Kidney (tissue), 14 donors: ENCODE results near the gene CLIP3. TPM values are rescaled to one million over a fixed set of nuclear protein-coding genes. Genes with fewer than 3 reads are reported as not detected.

Experiments used
- DNase-seq, 5 donors: peaks; one replicate each; pipeline ENCODE4 v3.0.0-alpha.2; 2013 to 2020
- FAIRE-seq: peaks from 2 replicates; lab custom pipeline; 2012; peaks lifted over from hg19 to GRCh38; lab: Jason Lieb, UNC
- H3K27ac ChIP-seq, 2 donors: one replicate each; pipeline ENCODE4 v1.7.0; 2013; ENCODE audit warnings: low read depth in 2 of 2, low read length in 2 of 2, inconsistent platforms in 1 of 2
- H3K27me3 ChIP-seq: one replicate; pipeline ENCODE4 v1.7.1; 2013; ENCODE audit warnings: low read length, inconsistent platforms; ENCODE audit not compliant: control insufficient read depth, insufficient read depth
- H3K36me3 ChIP-seq, 3 donors: one replicate each; pipeline versions ENCODE4 v1.7.0 to v1.7.1; 2013; ENCODE audit warnings: low read length in 3 of 3, control low read depth in 1 of 3, inconsistent platforms in 1 of 3; ENCODE audit not compliant: insufficient read depth in 3 of 3, control insufficient read depth in 2 of 3
- H3K4me1 ChIP-seq, 3 donors: one replicate each; pipeline versions ENCODE4 v1.7.0 to v1.7.1; 2013; ENCODE audit warnings: low read length in 3 of 3, inconsistent platforms in 1 of 3, low read depth in 1 of 3; ENCODE audit not compliant: control insufficient read depth in 2 of 3, insufficient read depth in 2 of 3
- H3K4me3 ChIP-seq, 3 donors: one replicate each; pipeline versions ENCODE4 v1.7.0 to v1.8.1; 2013; ENCODE audit warnings: low read length in 3 of 3, control low read depth in 1 of 3, inconsistent platforms in 1 of 3
- H3K9ac ChIP-seq, 3 donors: one replicate each; pipeline versions ENCODE4 v1.7.0 to v1.7.1; 2013; ENCODE audit warnings: low read length in 3 of 3, control low read depth in 1 of 3, inconsistent platforms in 1 of 3
- H3K9me3 ChIP-seq, 3 donors: one replicate each; pipeline versions ENCODE4 v1.7.0 to v1.7.1; 2013; ENCODE audit warnings: low read length in 3 of 3, control low read depth in 1 of 3, inconsistent platforms in 1 of 3; ENCODE audit not compliant: control insufficient read depth in 2 of 3, insufficient read depth in 1 of 3
- CTCF ChIP-seq: IDR thresholded peaks from 3 replicates; pipeline ENCODE4 v1.5.1; 2012; ENCODE audit warnings: mild to moderate bottlenecking, moderate library complexity, borderline replicate concordance; ENCODE audit not compliant: insufficient read depth; ENCODE audit errors: extremely low read depth
- intact Hi-C: fragments of 100-400 bp; cut with DNase I; formaldehyde crosslinking; loops from one replicate; pipeline ENCODE4 v1.11.1; 2022
- polyA plus RNA-seq: library from polyadenylated mRNA; stranded (reverse); fragments of 350-450 nt; fragmentation: Illumina TruSeq; extraction: RNeasy Lipid Tissue Mini Kit (QIAGEN cat#74804); gene quantifications from one replicate; pipeline ENCODE4 v1.2.3, GENCODE V29; 2014; ENCODE audit warnings: low read depth, low replicate concordance; ENCODE audit not compliant: insufficient read depth
- total RNA-seq: library from RNA; stranded (reverse); fragmentation: NEBNext Ultra II Directional; extraction: Animal tissue kit (Norgen Biotek cat#: 25700); gene quantifications from one replicate; pipeline ENCODE4 v1.2.1, GENCODE V29; 2021
- donor health status: control.
- donor health status: control.
- donor health status: control.
- donor health status: control.
- donor health status: control.
- donor health status: DM: yes; HTN: yes; CAD: no.
- donor health status: Normal renal cell carcinoma (clear cell type).

Gene CLIP3
- total and polyA plus RNA-seq, 2 donors from 2014 or later, result 10.3 to 12.3 TPM

- no peak overlapping the region for H3K27ac ChIP-seq
- no peak for FAIRE-seq
- intact Hi-C loops, result no loop called here
- H3K9me3 ChIP-seq, result no peaks in the 10 kb centered on the region
- H3K27me3 ChIP-seq, result no peaks in the 10 kb centered on the region
- H3K4me3 ChIP-seq, result no peak overlapping the region
- TF ChIP-seq CTCF, result no peak
- no peaks in the 10 kb centered on the region for H3K36me3 ChIP-seq
- H3K4me1 ChIP-seq, result peaks cover 0 to 6% (median 0%) of the 10 kb centered on the region in 3 donors
- no peak overlapping the region for H3K9ac ChIP-seq
- DNase-seq, result no peak
Observed at GRCh38 chr19:35990771-35991730, 41.6 kb downstream of the CLIP3 start.

- Histone ChIP-seq H3K9me3 (no peaks in the 10 kb centered on the region), H3K36me3 (no peaks in the 10 kb centered on the region), H3K4me1 (peaks cover 0 to 3% (median 0%) of the 10 kb centered on the region in 3 donors), H3K27me3 (no peaks in the 10 kb centered on the region), H3K27ac (no peak overlapping the region), H3K4me3 (no peak overlapping the region), H3K9ac (no peak overlapping the region)
- no peak for DNase-seq
- FAIRE-seq, result no peak
- intact Hi-C loops, result no loop called here
- TF ChIP-seq CTCF, result no peak
Observed at GRCh38 chr19:35990156-35990555, 42.5 kb downstream of the CLIP3 start.

GRCh38 chr19:35988824-35989223, 43.8 kb downstream of the CLIP3 start:
- intact Hi-C loops, result no loop called here
- Histone ChIP-seq H3K27me3 (no peaks in the 10 kb centered on the region), H3K9ac (no peak overlapping the region), H3K4me3 (no peak overlapping the region), H3K9me3 (no peaks in the 10 kb centered on the region), H3K4me1 (no peaks in the 10 kb centered on the region), H3K27ac (no peak overlapping the region), H3K36me3 (no peaks in the 10 kb centered on the region)
- DNase-seq, result no peak
- no peak for TF ChIP-seq CTCF
- no peak for FAIRE-seq
